EH (cell line): Measurements from ENCODE around the gene OR2T34.
"Not testable (repeated sequence)": the region's sequence is repeated elsewhere in the genome, so short reads cannot be mapped to it uniquely, and the experiment has no call there.

Experiments
- DNase-seq: peaks from one replicate; pipeline ENCODE4 v3.0.0-alpha.2; 2015; ENCODE audit warnings: low read depth

The OR2T34 gene

DNA sequence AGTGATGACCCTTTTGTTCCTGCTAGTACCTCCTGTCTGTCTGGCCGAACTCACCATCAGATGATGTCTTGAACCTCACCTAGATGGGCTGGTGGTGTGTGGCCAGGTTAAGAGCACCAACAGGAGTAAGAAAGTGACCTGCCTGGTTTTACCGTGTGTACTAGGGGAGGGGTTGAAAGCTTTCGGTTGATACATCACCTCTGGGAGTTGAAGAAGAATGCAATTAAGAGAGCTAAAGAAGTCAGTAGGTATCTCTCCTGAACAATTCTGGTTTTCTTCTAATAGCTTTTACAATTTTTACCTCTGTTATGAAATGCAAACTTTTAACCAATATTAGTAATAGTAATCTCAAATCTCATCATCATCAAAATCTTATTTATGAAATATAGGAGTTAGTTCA lies 11.9 kb downstream of the OR2T34 start, which contains the start of gene OR2T29:
OR2T29 (minus strand) TSS at position 101 of the 400 bp plus-strand sequence. CDS start 3,281 bp downstream, outside the sequence.
- not testable (repeated sequence) for DNase-seq

DNA sequence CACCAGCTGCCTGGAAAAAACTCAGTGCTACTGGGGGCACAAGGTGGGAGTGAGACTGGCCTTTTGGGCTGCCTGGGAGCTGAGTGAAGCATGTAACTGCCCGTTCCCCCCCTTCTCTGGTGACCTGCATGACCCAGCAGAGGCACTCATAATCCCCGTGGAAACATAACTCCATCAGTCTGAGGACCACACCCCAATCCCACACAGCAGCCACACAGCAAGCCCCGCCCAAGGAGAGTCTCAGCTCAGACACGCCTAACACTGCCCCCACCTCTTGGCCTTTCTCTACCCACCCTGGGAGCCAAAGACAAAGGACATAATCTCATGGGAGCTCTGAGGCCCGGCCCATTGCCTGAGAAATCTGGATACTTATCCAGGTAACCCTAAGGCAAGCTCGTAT lies 23.5 kb downstream of the OR2T34 start:
- DNase-seq: not testable (repeated sequence)

DNA sequence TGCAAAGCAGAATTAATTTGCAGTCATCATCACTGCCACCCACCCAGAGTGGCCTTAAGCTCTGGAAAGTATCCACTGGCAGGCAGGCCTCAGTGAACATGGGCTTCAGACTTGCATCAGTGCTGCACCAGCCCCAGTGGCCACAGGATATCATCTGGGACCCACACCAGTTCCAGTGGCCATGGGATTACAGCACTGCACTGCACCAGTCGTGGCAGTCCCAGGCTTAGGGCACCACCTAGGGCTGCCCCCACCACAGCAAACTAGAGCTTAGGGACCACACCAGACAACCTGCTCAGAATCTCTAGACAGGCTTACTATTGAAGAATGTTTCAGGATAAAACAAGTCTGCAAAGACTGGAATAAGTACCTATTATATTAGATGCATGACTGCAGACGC lies 27.2 kb downstream of the OR2T34 start:
- DNase-seq: not testable (repeated sequence)

DNA sequence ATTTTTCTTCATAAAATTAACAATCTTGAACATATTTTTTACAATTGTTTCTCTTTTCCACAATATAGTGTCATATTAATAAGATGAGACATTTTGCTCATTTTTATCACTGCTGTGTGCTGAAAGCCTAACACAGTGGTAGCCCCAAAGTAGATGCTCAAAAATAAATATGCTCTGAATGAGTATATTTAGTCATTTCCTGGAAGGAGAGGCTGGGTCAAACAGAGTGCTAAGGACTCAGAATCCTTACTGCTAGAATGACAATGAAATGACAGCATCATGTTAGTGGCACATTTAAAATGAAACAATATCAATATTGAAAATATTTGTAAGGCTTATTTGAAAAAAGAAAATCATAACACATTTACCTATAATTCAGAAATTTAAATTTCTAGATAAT lies 37.1 kb downstream of the OR2T34 start:
- DNase-seq: not testable (repeated sequence)
